HG03342 (cell line): Measurements from ENCODE around the gene STK33.

Experiments
- ATAC-seq: cut with Tn5 transposase; IDR thresholded peaks from one replicate; pipeline ENCODE4 v1.9.1; 2021; ENCODE audit warnings: mild to moderate bottlenecking, moderate library complexity; ENCODE audit not compliant: unreplicated experiment

Gene STK33

GRCh38 chr11:8381343-8381742 is 212.7 kb downstream of the STK33 start:
- no peak for ATAC-seq

GRCh38 chr11:8375932-8376331 is 218.1 kb downstream of the STK33 start:
- ATAC-seq = no peak

- no peak for ATAC-seq
Measured at GRCh38 chr11:8375460-8375859, 218.6 kb downstream of the STK33 start.

GRCh38 chr11:8374716-8375115 is 219.3 kb downstream of the STK33 start:
- no peak for ATAC-seq

GRCh38 chr11:8373519-8374432 is 220.3 kb downstream of the STK33 start:
- no peak for ATAC-seq

- no peak for ATAC-seq
Measured at GRCh38 chr11:8372641-8373381, 221.2 kb downstream of the STK33 start.

GRCh38 chr11:8371516-8371884 is 222.5 kb downstream of the STK33 start:
- no peak for ATAC-seq

GRCh38 chr11:8370812-8371515 is 223.1 kb downstream of the STK33 start:
- no peak for ATAC-seq

GRCh38 chr11:8369592-8370205 is 224.3 kb downstream of the STK33 start:
- ATAC-seq = no peak

GRCh38 chr11:8368772-8369171 is 225.3 kb downstream of the STK33 start:
- ATAC-seq = no peak

GRCh38 chr11:8368194-8368593 is 225.8 kb downstream of the STK33 start:
- ATAC-seq = no peak

- ATAC-seq = no peak
Measured at GRCh38 chr11:8366316-8366715, 227.7 kb downstream of the STK33 start.

- no peak for ATAC-seq
Measured at GRCh38 chr11:8365216-8365941, 228.6 kb downstream of the STK33 start.

- ATAC-seq = no peak
Measured at GRCh38 chr11:8363921-8364320, 230.1 kb downstream of the STK33 start.

- no peak for ATAC-seq
Measured at GRCh38 chr11:8362899-8363298, 231.1 kb downstream of the STK33 start.

- no peak for ATAC-seq
Measured at GRCh38 chr11:8362491-8362890, 231.5 kb downstream of the STK33 start.

GRCh38 chr11:8361664-8362210 is 232.3 kb downstream of the STK33 start:
- ATAC-seq = no peak

GRCh38 chr11:8361206-8361605 is 232.8 kb downstream of the STK33 start:
- ATAC-seq = no peak

- ATAC-seq = no peak
Measured at GRCh38 chr11:8360086-8360828, 233.8 kb downstream of the STK33 start.
